HCT116 (cell line): ENCODE measurements around the gene RNF13.

Experiments
- CTCF ChIP-seq, 3 experiments: fragments of 200-600 bp in 1 of 3; sonication (generic) in 1 of 3; IDR thresholded peaks in 2 of 3; conservative IDR thresholded peaks in 1 of 3; 2 replicates each; pipeline ENCODE4 v1.5.1; 2012 to 2017; ENCODE audit warnings: low read depth in 2 of 3, low read length in 2 of 3, antibody characterized with exemption in 1 of 3, borderline replicate concordance in 1 of 3, control low read depth in 1 of 3, mild to moderate bottlenecking in 1 of 3, mixed read lengths in 1 of 3, mixed run types in 1 of 3, moderate library complexity in 1 of 3; ENCODE audit not compliant: insufficient read depth in 1 of 3
- POLR2A ChIP-seq: IDR thresholded peaks from 2 replicates; pipeline ENCODE4 v1.7.0; 2011; ENCODE audit warnings: borderline replicate concordance; ENCODE audit not compliant: insufficient read depth, insufficient read length; ENCODE audit errors: extremely low read depth

DNA sequence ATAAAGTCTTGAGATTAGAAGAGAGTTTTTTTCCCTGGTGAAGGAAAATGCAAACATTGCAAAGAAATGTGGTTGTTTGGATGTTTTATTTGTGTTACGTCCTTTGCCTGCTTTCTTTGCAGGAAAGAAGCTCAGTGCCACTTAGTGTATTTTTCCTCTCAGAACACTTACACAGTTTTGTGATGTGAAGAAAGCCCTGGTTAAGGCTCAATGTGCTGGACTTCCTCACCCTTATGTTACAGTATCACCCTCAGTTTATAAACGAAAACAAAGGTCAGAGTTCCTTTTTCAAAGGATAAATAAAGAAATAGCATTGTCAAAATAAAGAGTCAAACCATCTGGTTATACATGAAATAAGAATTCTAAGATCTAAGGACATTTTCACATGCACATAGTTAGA is 45.9 kb downstream of the RNF13 start:
- TF ChIP-seq CTCF (IDR thresholded peaks at IDR 0.05 in 2 of 3, conservative IDR thresholded peaks at IDR 0.05 in 1 of 3; ENCODE audit: borderline replicate concordance in 1 of 3, insufficient read depth in 1 of 3, low read depth in 2 of 3, low read length in 2 of 3) (no peak), POLR2A (no peak)
